ENCODE results near the gene HGFAC. TPM values are rescaled to one million over a fixed set of nuclear protein-coding genes. Genes with fewer than 3 reads are reported as not detected.

The HGFAC gene
- total and polyA plus RNA-seq, 4 experiments from 2014 or later, result 0.17 TPM; not detected in 3

GRCh38 chr4:3417448-3417847, 24.3 kb upstream of the HGFAC start:
- CTCF ChIA-PET (ENCODE audit: partially characterized antibody), result interaction anchor here (0.8 kb wide), 1 partner anchor 71 kb away, joined by 3 read pairs; no protein-coding TSS in a partner anchor
- H3K9me3 Mint-ChIP-seq, result no peaks in the 10 kb centered on the region
- no peaks in the 10 kb centered on the region for H3K4me1 Mint-ChIP-seq
- intact Hi-C loops (cut with micrococcal nuclease), result no loop called here
- H3K27ac Mint-ChIP-seq, result no peak overlapping the region
- Histone ChIP-seq H3K4me1 (ENCODE audit: insufficient read depth, low read length) (no peaks in the 10 kb centered on the region), H3K27ac (ENCODE audit: low read depth, low read length) (no peak overlapping the region), H3K36me3 (ENCODE audit: insufficient read depth, low read length) (no peaks in the 10 kb centered on the region), H3K4me3 (ENCODE audit: low read length in 2 of 2) (no peak overlapping the region), H3K9me3 (ENCODE audit: control insufficient read depth in 1 of 2, low read length in 2 of 2) (no peaks in the 10 kb centered on the region), H3K27me3 (ENCODE audit: insufficient read depth, low read length) (no peaks in the 10 kb centered on the region)
- POLR2A ChIA-PET (ENCODE audit: partially characterized antibody), result no interaction called here
- H3K36me3 Mint-ChIP-seq, result peaks cover 0 to 11% of the 10 kb centered on the region in 2 donors
- DNase-seq, result no peak
- no peak overlapping the region for H3K4me3 Mint-ChIP-seq
- no peaks in the 10 kb centered on the region for H3K27me3 Mint-ChIP-seq

GRCh38 chr4:3418029-3418762, 23.6 kb upstream of the HGFAC start:
- Histone ChIP-seq H3K27ac (ENCODE audit: low read depth, low read length) (no peak overlapping the region), H3K4me3 (ENCODE audit: low read length in 2 of 2) (no peak overlapping the region), H3K4me1 (ENCODE audit: insufficient read depth, low read length) (no peaks in the 10 kb centered on the region), H3K36me3 (ENCODE audit: insufficient read depth, low read length) (no peaks in the 10 kb centered on the region), H3K27me3 (ENCODE audit: insufficient read depth, low read length) (no peaks in the 10 kb centered on the region), H3K9me3 (ENCODE audit: control insufficient read depth in 1 of 2, low read length in 2 of 2) (no peaks in the 10 kb centered on the region)
- Mint-ChIP-seq H3K9me3 (no peaks in the 10 kb centered on the region), H3K27ac (no peak overlapping the region), H3K4me1 (no peaks in the 10 kb centered on the region), H3K27me3 (no peaks in the 10 kb centered on the region), H3K36me3 (peaks cover 0 to 11% of the 10 kb centered on the region in 2 donors), H3K4me3 (no peak overlapping the region)
- no peak for DNase-seq
- ChIA-PET POLR2A (ENCODE audit: partially characterized antibody) (no interaction called here), CTCF (ENCODE audit: partially characterized antibody) (no interaction called here)
- intact Hi-C loops (cut with micrococcal nuclease), result no loop called here

DNA sequence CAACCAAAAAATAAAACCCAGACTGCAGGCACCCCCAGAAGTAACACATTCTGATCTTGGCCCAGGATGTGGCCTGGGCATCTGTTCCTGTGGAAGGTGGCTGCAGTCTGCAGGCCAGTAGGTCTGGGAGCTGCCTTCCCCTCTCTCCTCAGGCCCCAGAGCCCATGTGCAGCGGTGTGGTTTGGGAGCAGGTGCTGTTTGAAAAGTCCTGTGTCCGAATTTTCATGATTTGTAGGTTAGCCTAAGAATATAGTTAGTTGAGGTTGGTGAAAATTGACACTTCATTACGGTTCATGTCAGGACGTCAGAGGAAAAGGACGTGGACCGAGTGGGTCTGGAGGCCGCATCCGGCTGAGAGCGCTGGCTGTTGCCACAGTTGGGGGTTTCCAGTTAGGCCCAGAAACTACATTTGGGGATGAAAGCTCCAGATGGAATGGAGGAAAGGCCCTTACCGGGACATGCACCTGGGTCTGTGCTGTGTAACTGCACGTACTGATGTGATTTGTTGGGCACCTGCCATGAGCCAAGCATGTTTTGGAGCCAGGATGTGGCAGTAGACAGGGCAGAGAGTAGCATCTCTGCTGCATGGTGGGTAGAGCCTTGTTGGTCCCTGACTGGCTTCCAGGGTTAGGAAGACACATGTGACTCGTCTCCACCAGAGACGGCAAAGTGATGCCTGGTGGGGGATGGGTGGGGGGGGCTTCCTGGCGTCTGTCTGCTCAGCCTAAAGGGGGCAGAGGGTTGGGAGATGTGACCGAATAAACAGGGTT, 21.7 kb upstream of the HGFAC start:
- Mint-ChIP-seq H3K36me3 (peaks cover 0 to 8% of the 10 kb centered on the region in 2 donors), H3K4me1 (no peaks in the 10 kb centered on the region), H3K9me3 (no peaks in the 10 kb centered on the region), H3K4me3 (no peak overlapping the region), H3K27me3 (no peaks in the 10 kb centered on the region), H3K27ac (no peak overlapping the region)
- Histone ChIP-seq H3K27me3 (ENCODE audit: insufficient read depth, low read length) (no peaks in the 10 kb centered on the region), H3K4me3 (ENCODE audit: low read length in 2 of 2) (no peak overlapping the region), H3K4me1 (ENCODE audit: insufficient read depth, low read length) (no peaks in the 10 kb centered on the region), H3K36me3 (ENCODE audit: insufficient read depth, low read length) (no peaks in the 10 kb centered on the region), H3K9me3 (ENCODE audit: control insufficient read depth in 1 of 2, low read length in 2 of 2) (no peaks in the 10 kb centered on the region), H3K27ac (ENCODE audit: low read depth, low read length) (no peak overlapping the region)
- POLR2A ChIA-PET (ENCODE audit: partially characterized antibody), result interaction anchor here (0.6 kb wide), 1 partner anchor 147 kb away, joined by 3 read pairs; no protein-coding TSS in a partner anchor
- DNase-seq, result no peak
- intact Hi-C loops (cut with micrococcal nuclease), result no loop called here
- CTCF ChIA-PET (ENCODE audit: partially characterized antibody), result no interaction called here

DNA sequence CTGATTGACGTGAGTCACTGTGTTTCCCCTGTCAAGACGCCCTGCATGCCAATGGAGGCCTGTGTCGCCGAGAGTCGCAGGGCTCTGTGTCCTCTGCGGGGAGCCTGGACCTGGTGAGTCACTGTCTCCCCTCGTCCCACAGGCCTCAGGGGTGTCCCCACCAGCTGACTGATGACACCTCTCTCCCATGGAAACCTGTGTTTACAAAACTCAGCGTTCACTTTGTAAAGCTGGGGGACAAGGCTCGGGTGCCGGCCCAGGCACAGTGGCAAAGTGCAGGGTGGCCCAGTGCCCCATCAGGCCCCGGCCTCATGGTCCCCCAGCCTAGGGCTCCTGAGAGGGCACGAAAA, 21.2 kb upstream of the HGFAC start:
- intact Hi-C loops (cut with micrococcal nuclease), result no loop called here

GRCh38 chr4:3420956-3421355, 20.8 kb upstream of the HGFAC start:
- no peak overlapping the region for H3K27ac Mint-ChIP-seq
- ChIA-PET POLR2A (ENCODE audit: partially characterized antibody) (no interaction called here), CTCF (ENCODE audit: partially characterized antibody) (interaction anchor here (0.8 kb wide), 1 partner anchor 75 kb away, joined by 3 read pairs; no protein-coding TSS in a partner anchor)
- Histone ChIP-seq H3K27me3 (ENCODE audit: insufficient read depth, low read length) (no peaks in the 10 kb centered on the region), H3K4me3 (ENCODE audit: low read length in 2 of 2) (no peak overlapping the region), H3K4me1 (ENCODE audit: insufficient read depth, low read length) (no peaks in the 10 kb centered on the region), H3K27ac (ENCODE audit: low read depth, low read length) (no peak overlapping the region), H3K36me3 (ENCODE audit: insufficient read depth, low read length) (no peaks in the 10 kb centered on the region), H3K9me3 (ENCODE audit: control insufficient read depth in 1 of 2, low read length in 2 of 2) (no peaks in the 10 kb centered on the region)
- DNase-seq, result no peak
- H3K27me3 Mint-ChIP-seq, result no peaks in the 10 kb centered on the region
- H3K4me1 Mint-ChIP-seq, result no peaks in the 10 kb centered on the region
- intact Hi-C loops (cut with micrococcal nuclease), result no loop called here
- H3K9me3 Mint-ChIP-seq, result no peaks in the 10 kb centered on the region
- peaks cover 0 to 7% of the 10 kb centered on the region in 2 donors for H3K36me3 Mint-ChIP-seq
- no peak overlapping the region for H3K4me3 Mint-ChIP-seq

More for the DNA sequence above, 21.2 kb upstream of the HGFAC start:
- no peak for DNase-seq
- Mint-ChIP-seq H3K4me3 (no peak overlapping the region), H3K36me3 (peaks cover 0 to 7% of the 10 kb centered on the region in 2 donors), H3K9me3 (no peaks in the 10 kb centered on the region), H3K27me3 (no peaks in the 10 kb centered on the region), H3K27ac (no peak overlapping the region), H3K4me1 (no peaks in the 10 kb centered on the region)
- CTCF ChIA-PET (ENCODE audit: partially characterized antibody), result interaction anchor here (0.8 kb wide), 1 partner anchor 74 kb away, joined by 3 read pairs; no protein-coding TSS in a partner anchor
- POLR2A ChIA-PET (ENCODE audit: partially characterized antibody), result no interaction called here
- H3K4me1 ChIP-seq (ENCODE audit: insufficient read depth, low read length), result no peaks in the 10 kb centered on the region
- H3K9me3 ChIP-seq (ENCODE audit: control insufficient read depth in 1 of 2, low read length in 2 of 2), result no peaks in the 10 kb centered on the region
- H3K36me3 ChIP-seq (ENCODE audit: insufficient read depth, low read length), result no peaks in the 10 kb centered on the region
- no peak overlapping the region for H3K27ac ChIP-seq (ENCODE audit: low read depth, low read length)
- no peak overlapping the region for H3K4me3 ChIP-seq (ENCODE audit: low read length in 2 of 2)
- H3K27me3 ChIP-seq (ENCODE audit: insufficient read depth, low read length), result no peaks in the 10 kb centered on the region

DNA sequence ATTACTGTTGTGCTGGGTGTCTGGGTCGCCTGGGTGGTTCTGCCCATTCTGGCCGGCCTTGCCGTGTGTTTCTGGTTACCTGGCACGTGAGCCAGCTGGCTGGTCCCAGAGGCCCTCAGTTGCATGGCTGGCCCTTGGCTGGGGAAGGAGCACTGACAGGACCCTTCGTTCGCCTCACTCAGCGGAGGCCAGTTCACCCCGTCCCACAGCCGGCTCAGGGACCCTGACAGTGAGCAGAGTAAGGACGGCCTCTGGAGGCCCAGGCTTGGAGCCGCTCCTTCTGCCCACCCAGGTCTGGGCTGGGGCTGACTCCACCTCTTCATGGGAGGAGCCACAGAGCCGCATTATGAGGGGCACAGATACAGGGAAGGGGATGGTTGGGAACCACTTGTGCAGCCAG, 20.3 kb upstream of the HGFAC start:
- Histone ChIP-seq H3K4me1 (ENCODE audit: insufficient read depth, low read length) (no peaks in the 10 kb centered on the region), H3K9me3 (ENCODE audit: control insufficient read depth in 1 of 2, low read length in 2 of 2) (no peaks in the 10 kb centered on the region), H3K4me3 (ENCODE audit: low read length in 2 of 2) (no peak overlapping the region), H3K27ac (ENCODE audit: low read depth, low read length) (no peak overlapping the region), H3K36me3 (ENCODE audit: insufficient read depth, low read length) (no peaks in the 10 kb centered on the region), H3K27me3 (ENCODE audit: insufficient read depth, low read length) (no peaks in the 10 kb centered on the region)
- intact Hi-C loops (cut with micrococcal nuclease), result no loop called here
- DNase-seq, result no peak
- CTCF ChIA-PET (ENCODE audit: partially characterized antibody), result interaction anchor here (0.8 kb wide), 1 partner anchor 75 kb away, joined by 3 read pairs; no protein-coding TSS in a partner anchor
- Mint-ChIP-seq H3K9me3 (no peaks in the 10 kb centered on the region), H3K4me3 (no peak overlapping the region), H3K36me3 (peaks cover 0 to 7% of the 10 kb centered on the region in 2 donors), H3K27me3 (no peaks in the 10 kb centered on the region), H3K4me1 (no peaks in the 10 kb centered on the region), H3K27ac (no peak overlapping the region)
- POLR2A ChIA-PET (ENCODE audit: partially characterized antibody), result no interaction called here

DNA sequence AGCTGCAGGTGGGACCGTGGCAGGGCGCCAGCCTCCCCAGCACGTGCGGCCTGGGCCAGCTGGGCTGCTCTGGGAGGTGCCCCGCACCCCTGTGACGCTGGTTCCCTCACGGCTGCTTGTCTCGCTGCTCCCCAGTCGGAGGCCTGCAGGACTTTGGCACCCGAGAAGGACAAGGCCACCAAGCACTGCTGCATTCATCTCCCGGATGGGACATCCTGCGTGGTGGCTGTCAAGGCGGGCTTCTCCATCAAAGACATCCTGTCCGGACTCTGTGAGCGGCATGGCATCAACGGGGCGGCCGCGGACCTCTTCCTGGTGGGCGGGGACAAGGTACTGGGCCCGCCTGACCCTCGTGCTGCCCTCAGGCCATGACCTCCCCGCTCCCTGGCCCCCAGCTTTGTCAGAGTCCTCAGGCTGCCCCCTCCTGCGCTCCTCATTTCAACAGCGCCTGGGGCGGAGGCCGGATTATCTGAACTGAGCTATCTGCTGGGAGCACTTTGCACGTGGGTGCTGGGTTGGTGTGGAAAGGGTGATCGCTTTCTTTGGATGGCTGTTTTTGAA, 19.4 kb upstream of the HGFAC start:
- Histone ChIP-seq H3K27ac (ENCODE audit: low read depth, low read length) (no peak overlapping the region), H3K4me3 (ENCODE audit: low read length in 2 of 2) (no peak overlapping the region), H3K36me3 (ENCODE audit: insufficient read depth, low read length) (no peaks in the 10 kb centered on the region), H3K27me3 (ENCODE audit: insufficient read depth, low read length) (no peaks in the 10 kb centered on the region), H3K4me1 (ENCODE audit: insufficient read depth, low read length) (no peaks in the 10 kb centered on the region), H3K9me3 (ENCODE audit: control insufficient read depth in 1 of 2, low read length in 2 of 2) (no peaks in the 10 kb centered on the region)
- Mint-ChIP-seq H3K36me3 (peaks cover 0 to 4% of the 10 kb centered on the region in 2 donors), H3K4me1 (no peaks in the 10 kb centered on the region), H3K27me3 (no peaks in the 10 kb centered on the region), H3K27ac (no peak overlapping the region), H3K9me3 (no peaks in the 10 kb centered on the region), H3K4me3 (no peak overlapping the region)
- CTCF ChIA-PET (ENCODE audit: partially characterized antibody), result no interaction called here
- POLR2A ChIA-PET (ENCODE audit: partially characterized antibody), result interaction anchor here (0.6 kb wide), 1 partner anchor 295 kb away, joined by 3 read pairs; no protein-coding TSS in a partner anchor
- DNase-seq, result no peak
- intact Hi-C loops (cut with micrococcal nuclease), result no loop called here

Measured in CD4-positive, alpha-beta memory T cell (primary cell).